ENCODE data around the gene AGBL4.

GRCh38 chr1:49556676-49557234 lies 467.0 kb downstream of the AGBL4 start:
- TF ChIP-seq EZH2 (IDR thresholded peaks at IDR 0.05; ENCODE audit: borderline replicate concordance, low read depth, low read length) (no peak), TCFL5 (CRISPR knock-in tag; conservative IDR thresholded peaks at IDR 0.05) (no peak), ZNF280A (IDR thresholded peaks at IDR 0.05; ENCODE audit: low read depth, partially characterized antibody) (no peak), RCOR1 (IDR thresholded peaks at IDR 0.05; ENCODE audit: borderline replicate concordance in 1 of 2, low read depth in 2 of 2, low read length in 2 of 2) (no peak), NEUROD1 (IDR thresholded peaks at IDR 0.05; ENCODE audit: borderline replicate concordance, low read depth, low read length, partially characterized antibody) (no peak), HBP1 (CRISPR knock-in tag; IDR thresholded peaks at IDR 0.05) (no peak), TAF1 (IDR thresholded peaks at IDR 0.05; ENCODE audit: control insufficient read depth, extremely low read depth, insufficient read depth, low read length, severe bottlenecking) (no peak), HCFC1 (IDR thresholded peaks at IDR 0.05; ENCODE audit: low read depth, low read length) (no peak), NFYB (IDR thresholded peaks at IDR 0.05; ENCODE audit: extremely low read depth, insufficient read length) (no peak), CTCF (IDR thresholded peaks at IDR 0.05 in 2 of 3, conservative IDR thresholded peaks at IDR 0.05 in 1 of 3; ENCODE audit: insufficient read depth in 2 of 3, low read depth in 1 of 3, low read length in 3 of 3) (no peak), KLF16 (IDR thresholded peaks at IDR 0.05) (no peak), POLR2AphosphoS5 (IDR thresholded peaks at IDR 0.05; ENCODE audit: control insufficient read depth, insufficient read depth, low read depth, low read length) (no peak), NCOA1 (IDR thresholded peaks at IDR 0.05; ENCODE audit: low read depth) (no peak), ZNF41 (CRISPR knock-in tag; conservative IDR thresholded peaks at IDR 0.05) (no peak)
